Esophagus muscularis mucosa (tissue), 3 donors: ENCODE data around the gene UBR3.

Experiments used
- CTCF ChIP-seq, 3 experiments: fragments of 200-600 bp in 2 of 3; fragments of 450-650 bp in 1 of 3; sonication (generic) in 2 of 3; IDR thresholded peaks; one replicate each; pipeline ENCODE4 v1.5.1; 2017 to 2019; ENCODE audit warnings: antibody characterized with exemption in 3 of 3, mild to moderate bottlenecking in 2 of 3, moderate library complexity in 1 of 3
- POLR2A ChIP-seq: fragments of 450-650 bp; IDR thresholded peaks from one replicate; pipeline ENCODE4 v1.6.1; 2017; ENCODE audit warnings: antibody characterized with exemption, moderate library complexity, mild to moderate bottlenecking, low read depth
- POLR2AphosphoS5 ChIP-seq, 2 donors: sonication (generic); formaldehyde crosslinking; IDR thresholded peaks; one replicate each; pipeline ENCODE4 v1.6.1; 2017; ENCODE audit warnings: antibody characterized with exemption in 2 of 2

- no peak for TF ChIP-seq CTCF (IDR thresholded peaks at IDR 0.05)
- TF ChIP-seq POLR2A: no peak
- no peak for TF ChIP-seq POLR2AphosphoS5 (IDR thresholded peaks at IDR 0.05)
These were observed 264.2 kb downstream of the UBR3 start for GRCh38 chr2:170091436-170091835.
